Measurements from ENCODE around the gene CDYL.

DNA sequence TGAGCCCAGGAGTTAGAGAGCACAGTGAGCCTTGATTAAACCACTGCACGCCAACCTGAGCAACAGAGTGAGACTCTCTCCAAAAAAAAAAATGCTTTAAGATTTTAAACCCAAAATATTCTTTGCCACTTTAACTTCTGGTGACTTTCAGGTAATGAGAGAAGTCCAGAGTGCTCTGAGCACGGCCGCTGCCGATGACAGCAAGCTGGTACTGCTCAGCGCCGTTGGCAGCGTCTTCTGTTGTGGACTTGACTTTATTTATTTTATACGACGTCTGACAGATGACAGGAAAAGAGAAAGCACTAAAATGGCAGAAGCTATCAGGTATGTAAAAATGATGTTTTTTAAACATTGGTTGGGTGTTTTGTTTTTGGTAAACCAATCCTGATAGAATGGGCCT lies 161.2 kb downstream of the CDYL start:
- TF ChIP-seq CTCF (IDR thresholded peaks at IDR 0.05) (no peak), POLR2A (IDR thresholded peaks at IDR 0.05; ENCODE audit: low read depth) (no peak), EP300 (IDR thresholded peaks at IDR 0.05) (no peak), POLR2AphosphoS5 (IDR thresholded peaks at IDR 0.05) (no peak)
